Measurements from ENCODE around the gene UMODL1.

- TF ChIP-seq, protein P1, sequence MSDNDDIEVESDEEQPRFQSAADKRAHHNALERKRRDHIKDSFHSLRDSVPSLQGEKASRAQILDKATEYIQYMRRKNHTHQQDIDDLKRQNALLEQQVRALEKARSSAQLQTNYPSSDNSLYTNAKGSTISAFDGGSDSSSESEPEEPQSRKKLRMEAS (IDR thresholded peaks at IDR 0.05): no peak
- no peak for TF ChIP-seq TAF1 (IDR thresholded peaks at IDR 0.05; ENCODE audit: low read depth)
- TF ChIP-seq RAD21 (IDR thresholded peaks at IDR 0.05; ENCODE audit: low read depth): no peak
- TF ChIP-seq EP300 (IDR thresholded peaks at IDR 0.05; ENCODE audit: borderline replicate concordance): no peak
- TF ChIP-seq NFIC (IDR thresholded peaks at IDR 0.05): no peak
- no peak for TF ChIP-seq FOXM1 (IDR thresholded peaks at IDR 0.05; ENCODE audit: borderline replicate concordance, low read depth)
- no peak for TF ChIP-seq USF1 (IDR thresholded peaks at IDR 0.05)
Measured at GRCh38 chr21:42112238-42112637, 41.1 kb downstream of the UMODL1 start.
